Caco-2 (cell line): ENCODE results near the gene RAP1GAP2. TPM values are rescaled to one million over a fixed set of nuclear protein-coding genes. Genes with fewer than 3 reads are reported as not detected.

Experiments used
- BruUV-seq: library from RNA; stranded (reverse); fragments of 400-500 nt; replicated peaks from 2 replicates; lab custom pipeline; 2021; lab: Mats Ljungman, UMichigan
- CTCF ChIA-PET: fragments of 300-600 bp; sonication (Branson Sonifier 250); formaldehyde crosslinking; loops from one replicate; lab custom pipeline; 2022; ENCODE audit warnings: antibody characterized with exemption; lab: Charles Lee
- POLR2A ChIA-PET: fragments of 300-600 bp; sonication (Branson Sonifier 250); formaldehyde crosslinking; loops from one replicate; lab custom pipeline; 2022; ENCODE audit warnings: antibody characterized with exemption; lab: Charles Lee
- DNase-seq, 2 experiments: peaks; one replicate each; pipeline versions ENCODE4 v3.0.0 to v3.0.0-alpha.2; 2020 to 2022
- H3K27me3 ChIP-seq: replicated peaks from 2 replicates; pipeline ENCODE4 v1.6.0; 2011; ENCODE audit warnings: low read length; ENCODE audit not compliant: control insufficient read depth, insufficient read depth
- H3K36me3 ChIP-seq: 2 replicates; pipeline ENCODE4 v1.5.1; 2011; ENCODE audit warnings: low read length; ENCODE audit not compliant: control insufficient read depth, insufficient read depth
- H3K4me1 ChIP-seq: fragments of 250-450 bp; sonication (Bioruptor Pico); 2 replicates; pipeline ENCODE4 v1.5.1; 2020; ENCODE audit warnings: mild to moderate bottlenecking
- H3K4me3 ChIP-seq: 2 replicates; pipeline ENCODE4 v1.5.1; 2011; ENCODE audit warnings: low read depth, mild to moderate bottlenecking, control low read depth, low read length
- H3K9me3 ChIP-seq: fragments of 250-450 bp; sonication (Bioruptor Pico); 2 replicates; pipeline ENCODE4 v1.5.1; 2020; ENCODE audit warnings: mild to moderate bottlenecking, moderate library complexity
- H3K27ac Mint-ChIP-seq: one replicate; pipeline ENCODE4 v1.8.0; 2022; ENCODE audit warnings: mixed read lengths; ENCODE audit not compliant: unreplicated experiment
- H3K27me3 Mint-ChIP-seq: one replicate; pipeline ENCODE4 v1.8.0; 2022; ENCODE audit warnings: mixed read lengths; ENCODE audit not compliant: insufficient read depth, unreplicated experiment
- H3K36me3 Mint-ChIP-seq: one replicate; pipeline ENCODE4 v1.8.0; 2022; ENCODE audit warnings: mild to moderate bottlenecking, mixed read lengths; ENCODE audit not compliant: insufficient read depth, unreplicated experiment
- H3K4me1 Mint-ChIP-seq: one replicate; pipeline ENCODE4 v1.8.0; 2022; ENCODE audit warnings: low read depth, mixed read lengths; ENCODE audit not compliant: unreplicated experiment
- H3K4me3 Mint-ChIP-seq: one replicate; pipeline ENCODE4 v1.8.0; 2022; ENCODE audit warnings: mild to moderate bottlenecking, moderate library complexity, mixed read lengths; ENCODE audit not compliant: unreplicated experiment
- H3K9me3 Mint-ChIP-seq: one replicate; pipeline ENCODE4 v1.8.0; 2022; ENCODE audit warnings: mixed read lengths; ENCODE audit not compliant: unreplicated experiment
- intact Hi-C: fragments of 100-400 bp; cut with micrococcal nuclease; formaldehyde crosslinking; loops from one replicate; pipeline ENCODE4 v1.10.0; 2022; ENCODE audit not compliant: unreplicated experiment
- total RNA-seq: library from RNA; stranded (reverse); gene quantifications from 2 replicates; pipeline ENCODE4 v1.2.3, GENCODE V29; 2022
- TF ChIP-seq, protein P1 (sequence below), 2 experiments: fragments of 200-600 bp in 1 of 2; IDR thresholded peaks; 1 replicate in 1 of 2; 2 replicates in 1 of 2; pipeline versions ENCODE4 v1.5.1 to v1.8.0; 2011 to 2022; ENCODE audit warnings: antibody characterized with exemption in 1 of 2, control low read depth in 1 of 2, inconsistent platforms in 1 of 2, low read depth in 1 of 2, low read length in 1 of 2, mild to moderate bottlenecking in 1 of 2, moderate library complexity in 1 of 2; ENCODE audit not compliant: insufficient read depth in 1 of 2, severe bottlenecking in 1 of 2, unreplicated experiment in 1 of 2

Gene RAP1GAP2
- total RNA-seq, 1 experiment from 2014 or later = 45.3 TPM

DNA sequence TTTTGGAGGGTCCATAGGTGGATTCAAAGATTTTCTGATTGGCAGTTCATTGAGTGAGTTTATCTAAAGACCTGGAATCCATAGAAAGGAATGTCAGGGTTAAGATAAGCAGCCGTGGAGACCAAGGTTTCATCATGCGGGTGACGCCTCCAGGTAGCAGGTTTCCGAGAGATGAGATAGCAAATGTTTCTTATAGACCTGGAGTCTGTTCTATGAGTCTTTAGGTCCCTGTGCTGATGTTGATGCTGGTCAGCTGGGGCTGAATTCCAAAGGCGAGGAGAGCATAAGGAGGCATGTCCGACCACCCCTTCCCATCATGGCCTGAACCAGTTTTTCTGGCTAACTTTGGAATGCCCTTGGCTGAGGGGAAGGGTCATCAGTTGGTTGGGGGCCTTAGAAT lies 80.2 kb downstream of the RAP1GAP2 start:
- Histone ChIP-seq H3K4me1 (peaks cover 62% of the 10 kb centered on the region), H3K9me3 (no peaks in the 10 kb centered on the region; the same call in 1 of the 2 replicates), H3K4me3 (no peak overlapping the region), H3K36me3 (0 out of 2 replicates have a peak, but pooled peaks cover 1% of the 10 kb centered on the region), H3K27me3 (no peaks in the 10 kb centered on the region)
- CTCF ChIA-PET = no interaction called here
- TF ChIP-seq, protein P1, sequence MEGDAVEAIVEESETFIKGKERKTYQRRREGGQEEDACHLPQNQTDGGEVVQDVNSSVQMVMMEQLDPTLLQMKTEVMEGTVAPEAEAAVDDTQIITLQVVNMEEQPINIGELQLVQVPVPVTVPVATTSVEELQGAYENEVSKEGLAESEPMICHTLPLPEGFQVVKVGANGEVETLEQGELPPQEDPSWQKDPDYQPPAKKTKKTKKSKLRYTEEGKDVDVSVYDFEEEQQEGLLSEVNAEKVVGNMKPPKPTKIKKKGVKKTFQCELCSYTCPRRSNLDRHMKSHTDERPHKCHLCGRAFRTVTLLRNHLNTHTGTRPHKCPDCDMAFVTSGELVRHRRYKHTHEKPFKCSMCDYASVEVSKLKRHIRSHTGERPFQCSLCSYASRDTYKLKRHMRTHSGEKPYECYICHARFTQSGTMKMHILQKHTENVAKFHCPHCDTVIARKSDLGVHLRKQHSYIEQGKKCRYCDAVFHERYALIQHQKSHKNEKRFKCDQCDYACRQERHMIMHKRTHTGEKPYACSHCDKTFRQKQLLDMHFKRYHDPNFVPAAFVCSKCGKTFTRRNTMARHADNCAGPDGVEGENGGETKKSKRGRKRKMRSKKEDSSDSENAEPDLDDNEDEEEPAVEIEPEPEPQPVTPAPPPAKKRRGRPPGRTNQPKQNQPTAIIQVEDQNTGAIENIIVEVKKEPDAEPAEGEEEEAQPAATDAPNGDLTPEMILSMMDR (IDR thresholded peaks at IDR 0.05; ENCODE audit: insufficient read depth in 1 of 2, low read depth in 1 of 2, low read length in 1 of 2, severe bottlenecking in 1 of 2, unreplicated experiment in 1 of 2) = no peak
- no TSS peak for BruUV-seq
- H3K4me3 Mint-ChIP-seq = peak overlapping the region; percentile 65
- DNase-seq = peak; percentile 82 to 87
- no peaks in the 10 kb centered on the region for H3K27me3 Mint-ChIP-seq
- H3K36me3 Mint-ChIP-seq = peaks cover 39% of the 10 kb centered on the region
- peak overlapping the region; percentile 85 for H3K27ac Mint-ChIP-seq
- intact Hi-C loops = loop anchor here (1.0 to 2.0 kb wide), 2 partner anchors 15 to 24 kb away; no protein-coding TSS in a partner anchor
- H3K4me1 Mint-ChIP-seq = peaks cover 55% of the 10 kb centered on the region
- no peaks in the 10 kb centered on the region for H3K9me3 Mint-ChIP-seq
- POLR2A ChIA-PET = interaction anchor here (0.7 kb wide), 1 partner anchor 23 kb away, joined by 8 read pairs; no protein-coding TSS in a partner anchor

DNA sequence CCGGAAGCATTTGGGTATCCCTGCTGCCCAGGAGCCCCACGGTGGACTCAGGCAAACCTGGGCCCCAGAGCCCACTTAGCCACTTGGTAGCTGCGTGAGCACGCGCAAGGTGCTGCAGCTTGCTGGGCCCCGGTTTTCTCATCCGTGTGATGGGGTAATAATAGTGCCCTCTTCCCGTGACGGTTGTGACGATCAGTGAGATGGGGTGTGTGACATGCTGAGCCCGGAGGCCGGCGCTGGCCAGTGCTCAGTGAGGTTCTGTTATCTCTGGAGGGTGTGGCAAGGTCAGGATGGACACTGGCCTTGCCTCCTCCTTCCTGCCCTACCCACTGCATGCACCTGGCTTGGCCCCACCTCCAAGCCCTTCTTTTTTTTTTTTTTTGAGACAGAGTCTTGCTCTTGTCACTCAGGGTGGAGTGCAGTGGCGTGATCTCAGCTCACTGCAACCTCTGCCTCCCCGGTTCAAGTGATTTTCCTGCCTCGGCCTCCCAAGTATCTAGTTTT lies 82.6 kb downstream of the RAP1GAP2 start:
- peak overlapping the region; percentile 45 for H3K27ac Mint-ChIP-seq
- no peaks in the 10 kb centered on the region for H3K27me3 Mint-ChIP-seq
- H3K4me3 ChIP-seq = no peak overlapping the region
- DNase-seq = peak in 1 of 2 experiments; percentile 46
- H3K4me1 Mint-ChIP-seq = peaks cover 53% of the 10 kb centered on the region
- no TSS peak for BruUV-seq
- 0 out of 2 replicates have a peak, but pooled peaks cover 1% of the 10 kb centered on the region for H3K36me3 ChIP-seq
- POLR2A ChIA-PET = no interaction called here
- CTCF ChIA-PET = no interaction called here
- TF ChIP-seq, protein P1 (IDR thresholded peaks at IDR 0.05; ENCODE audit: insufficient read depth in 1 of 2, low read depth in 1 of 2, low read length in 1 of 2, severe bottlenecking in 1 of 2, unreplicated experiment in 1 of 2) = no peak
- H3K36me3 Mint-ChIP-seq = peaks cover 39% of the 10 kb centered on the region
- no peaks in the 10 kb centered on the region; the same call in 1 of the 2 replicates for H3K9me3 ChIP-seq
- H3K4me3 Mint-ChIP-seq = no peak overlapping the region
- no peaks in the 10 kb centered on the region for H3K27me3 ChIP-seq
- H3K9me3 Mint-ChIP-seq = no peaks in the 10 kb centered on the region
- intact Hi-C loops = no loop called here
- H3K4me1 ChIP-seq = peaks cover 64% of the 10 kb centered on the region

- intact Hi-C loops = no loop called here
- TF ChIP-seq, protein P1 (IDR thresholded peaks at IDR 0.05; ENCODE audit: insufficient read depth in 1 of 2, low read depth in 1 of 2, low read length in 1 of 2, severe bottlenecking in 1 of 2, unreplicated experiment in 1 of 2) = no peak
- CTCF ChIA-PET = no interaction called here
- no peaks in the 10 kb centered on the region for H3K27me3 ChIP-seq
- H3K36me3 Mint-ChIP-seq = peaks cover 27% of the 10 kb centered on the region
- H3K36me3 ChIP-seq = 0 out of 2 replicates have a peak, but pooled peaks cover 1% of the 10 kb centered on the region
- peaks cover 40% of the 10 kb centered on the region for H3K4me1 Mint-ChIP-seq
- DNase-seq = no peak
- H3K4me1 ChIP-seq = peaks cover 56% of the 10 kb centered on the region
- H3K9me3 Mint-ChIP-seq = no peaks in the 10 kb centered on the region
- no peaks in the 10 kb centered on the region; the same call in 1 of the 2 replicates for H3K9me3 ChIP-seq
- H3K27me3 Mint-ChIP-seq = no peaks in the 10 kb centered on the region
- no TSS peak for BruUV-seq
- no peak overlapping the region for H3K4me3 Mint-ChIP-seq
- H3K4me3 ChIP-seq = no peak overlapping the region
- POLR2A ChIA-PET = no interaction called here
- H3K27ac Mint-ChIP-seq = no peak overlapping the region
Measured at GRCh38 chr17:2880050-2880449, 83.8 kb downstream of the RAP1GAP2 start.
